Caco-2 (cell line): Measurements from ENCODE around the gene STRA8. TPM values are rescaled to one million over a fixed set of nuclear protein-coding genes. Genes with fewer than 3 reads are reported as not detected.

Source experiments
- BruUV-seq: library from RNA; stranded (reverse); fragments of 400-500 nt; replicated peaks from 2 replicates; lab custom pipeline; 2021; lab: Mats Ljungman, UMichigan
- CTCF ChIA-PET: fragments of 300-600 bp; sonication (Branson Sonifier 250); formaldehyde crosslinking; loops from one replicate; lab custom pipeline; 2022; ENCODE audit warnings: antibody characterized with exemption; lab: Charles Lee
- POLR2A ChIA-PET: fragments of 300-600 bp; sonication (Branson Sonifier 250); formaldehyde crosslinking; loops from one replicate; lab custom pipeline; 2022; ENCODE audit warnings: antibody characterized with exemption; lab: Charles Lee
- DNase-seq, 2 experiments: peaks; one replicate each; pipeline versions ENCODE4 v3.0.0 to v3.0.0-alpha.2; 2020 to 2022
- H3K27me3 ChIP-seq: replicated peaks from 2 replicates; pipeline ENCODE4 v1.6.0; 2011; ENCODE audit warnings: low read length; ENCODE audit not compliant: control insufficient read depth, insufficient read depth
- H3K36me3 ChIP-seq: 2 replicates; pipeline ENCODE4 v1.5.1; 2011; ENCODE audit warnings: low read length; ENCODE audit not compliant: control insufficient read depth, insufficient read depth
- H3K4me1 ChIP-seq: fragments of 250-450 bp; sonication (Bioruptor Pico); 2 replicates; pipeline ENCODE4 v1.5.1; 2020; ENCODE audit warnings: mild to moderate bottlenecking
- H3K4me3 ChIP-seq: 2 replicates; pipeline ENCODE4 v1.5.1; 2011; ENCODE audit warnings: low read depth, mild to moderate bottlenecking, control low read depth, low read length
- H3K9me3 ChIP-seq: fragments of 250-450 bp; sonication (Bioruptor Pico); 2 replicates; pipeline ENCODE4 v1.5.1; 2020; ENCODE audit warnings: mild to moderate bottlenecking, moderate library complexity
- H3K27ac Mint-ChIP-seq: one replicate; pipeline ENCODE4 v1.8.0; 2022; ENCODE audit warnings: mixed read lengths; ENCODE audit not compliant: unreplicated experiment
- H3K27me3 Mint-ChIP-seq: one replicate; pipeline ENCODE4 v1.8.0; 2022; ENCODE audit warnings: mixed read lengths; ENCODE audit not compliant: insufficient read depth, unreplicated experiment
- H3K36me3 Mint-ChIP-seq: one replicate; pipeline ENCODE4 v1.8.0; 2022; ENCODE audit warnings: mild to moderate bottlenecking, mixed read lengths; ENCODE audit not compliant: insufficient read depth, unreplicated experiment
- H3K4me1 Mint-ChIP-seq: one replicate; pipeline ENCODE4 v1.8.0; 2022; ENCODE audit warnings: low read depth, mixed read lengths; ENCODE audit not compliant: unreplicated experiment
- H3K4me3 Mint-ChIP-seq: one replicate; pipeline ENCODE4 v1.8.0; 2022; ENCODE audit warnings: mild to moderate bottlenecking, moderate library complexity, mixed read lengths; ENCODE audit not compliant: unreplicated experiment
- H3K9me3 Mint-ChIP-seq: one replicate; pipeline ENCODE4 v1.8.0; 2022; ENCODE audit warnings: mixed read lengths; ENCODE audit not compliant: unreplicated experiment
- intact Hi-C: fragments of 100-400 bp; cut with micrococcal nuclease; formaldehyde crosslinking; loops from one replicate; pipeline ENCODE4 v1.10.0; 2022; ENCODE audit not compliant: unreplicated experiment
- total RNA-seq: library from RNA; stranded (reverse); gene quantifications from 2 replicates; pipeline ENCODE4 v1.2.3, GENCODE V29; 2022
- TF ChIP-seq, protein P1 (sequence below), 2 experiments: fragments of 200-600 bp in 1 of 2; IDR thresholded peaks; 1 replicate in 1 of 2; 2 replicates in 1 of 2; pipeline versions ENCODE4 v1.5.1 to v1.8.0; 2011 to 2022; ENCODE audit warnings: antibody characterized with exemption in 1 of 2, control low read depth in 1 of 2, inconsistent platforms in 1 of 2, low read depth in 1 of 2, low read length in 1 of 2, mild to moderate bottlenecking in 1 of 2, moderate library complexity in 1 of 2; ENCODE audit not compliant: insufficient read depth in 1 of 2, severe bottlenecking in 1 of 2, unreplicated experiment in 1 of 2

The STRA8 gene
- total RNA-seq, 1 experiment from 2014 or later: not detected

DNA sequence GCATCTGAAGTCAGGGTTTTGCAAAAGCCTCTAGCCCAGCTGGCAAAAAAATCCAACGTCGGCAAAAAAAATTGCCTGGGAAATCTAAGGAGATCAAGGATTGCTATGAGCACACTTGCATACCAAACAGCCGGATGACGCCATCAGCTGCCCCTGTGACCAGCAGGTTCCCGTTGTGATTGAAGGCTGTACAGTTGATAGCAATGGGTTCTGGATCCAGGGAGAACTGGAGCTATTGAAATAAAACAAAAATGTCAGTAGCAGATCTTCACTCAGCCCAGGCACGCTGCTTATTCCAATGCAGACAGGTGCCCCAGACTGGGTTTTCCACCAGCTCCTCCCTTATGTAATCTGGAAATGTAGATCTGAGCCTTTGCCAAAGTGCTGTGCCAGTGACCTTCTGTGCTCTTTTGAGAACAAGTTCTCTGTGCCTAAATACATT is 44.4 kb upstream of the STRA8 start:
- intact Hi-C loops: no loop called here
- H3K36me3 Mint-ChIP-seq: peaks cover 6% of the 10 kb centered on the region
- H3K9me3 ChIP-seq: no peaks in the 10 kb centered on the region
- H3K27me3 ChIP-seq: no peaks in the 10 kb centered on the region
- no peak overlapping the region for H3K4me3 ChIP-seq
- no peaks in the 10 kb centered on the region for H3K27me3 Mint-ChIP-seq
- no peaks in the 10 kb centered on the region for H3K4me1 ChIP-seq
- ChIA-PET CTCF (no interaction called here), POLR2A (no interaction called here)
- H3K27ac Mint-ChIP-seq: no peak overlapping the region
- no peak for DNase-seq
- H3K9me3 Mint-ChIP-seq: peaks cover 1% of the 10 kb centered on the region
- H3K36me3 ChIP-seq: peaks cover 2% of the 10 kb centered on the region; the same call in 1 of the 2 replicates
- BruUV-seq: no TSS peak
- H3K4me3 Mint-ChIP-seq: no peak overlapping the region
- H3K4me1 Mint-ChIP-seq: no peaks in the 10 kb centered on the region
- TF ChIP-seq, protein P1, sequence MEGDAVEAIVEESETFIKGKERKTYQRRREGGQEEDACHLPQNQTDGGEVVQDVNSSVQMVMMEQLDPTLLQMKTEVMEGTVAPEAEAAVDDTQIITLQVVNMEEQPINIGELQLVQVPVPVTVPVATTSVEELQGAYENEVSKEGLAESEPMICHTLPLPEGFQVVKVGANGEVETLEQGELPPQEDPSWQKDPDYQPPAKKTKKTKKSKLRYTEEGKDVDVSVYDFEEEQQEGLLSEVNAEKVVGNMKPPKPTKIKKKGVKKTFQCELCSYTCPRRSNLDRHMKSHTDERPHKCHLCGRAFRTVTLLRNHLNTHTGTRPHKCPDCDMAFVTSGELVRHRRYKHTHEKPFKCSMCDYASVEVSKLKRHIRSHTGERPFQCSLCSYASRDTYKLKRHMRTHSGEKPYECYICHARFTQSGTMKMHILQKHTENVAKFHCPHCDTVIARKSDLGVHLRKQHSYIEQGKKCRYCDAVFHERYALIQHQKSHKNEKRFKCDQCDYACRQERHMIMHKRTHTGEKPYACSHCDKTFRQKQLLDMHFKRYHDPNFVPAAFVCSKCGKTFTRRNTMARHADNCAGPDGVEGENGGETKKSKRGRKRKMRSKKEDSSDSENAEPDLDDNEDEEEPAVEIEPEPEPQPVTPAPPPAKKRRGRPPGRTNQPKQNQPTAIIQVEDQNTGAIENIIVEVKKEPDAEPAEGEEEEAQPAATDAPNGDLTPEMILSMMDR (IDR thresholded peaks at IDR 0.05; ENCODE audit: insufficient read depth in 1 of 2, low read depth in 1 of 2, low read length in 1 of 2, severe bottlenecking in 1 of 2, unreplicated experiment in 1 of 2): no peak

DNA sequence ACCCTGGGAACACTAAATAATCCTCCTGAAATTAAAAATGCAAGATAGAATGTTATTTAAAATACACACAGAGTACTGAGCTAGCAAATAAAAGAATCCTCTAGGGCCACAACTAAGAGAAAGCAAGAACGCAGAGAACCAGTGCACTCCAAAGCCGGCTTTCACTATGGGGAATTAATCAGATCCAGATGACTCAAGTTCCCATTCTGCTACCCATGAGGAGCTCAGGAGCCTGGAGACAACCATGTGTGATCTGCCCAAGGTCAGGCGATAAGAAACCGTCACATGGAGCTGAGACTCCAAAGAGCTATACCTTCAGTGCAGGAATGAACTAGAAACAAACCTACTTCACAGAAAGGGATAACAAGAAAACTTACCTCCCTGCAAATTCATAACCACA is 43.7 kb upstream of the STRA8 start:
- TF ChIP-seq, protein P1 (IDR thresholded peaks at IDR 0.05; ENCODE audit: insufficient read depth in 1 of 2, low read depth in 1 of 2, low read length in 1 of 2, severe bottlenecking in 1 of 2, unreplicated experiment in 1 of 2): no peak
- ChIA-PET POLR2A (no interaction called here), CTCF (no interaction called here)
- Mint-ChIP-seq H3K9me3 (no peaks in the 10 kb centered on the region), H3K4me3 (no peak overlapping the region), H3K27ac (no peak overlapping the region), H3K4me1 (no peaks in the 10 kb centered on the region), H3K27me3 (no peaks in the 10 kb centered on the region), H3K36me3 (peaks cover 6% of the 10 kb centered on the region)
- intact Hi-C loops: no loop called here
- Histone ChIP-seq H3K4me3 (no peak overlapping the region), H3K9me3 (no peaks in the 10 kb centered on the region), H3K4me1 (no peaks in the 10 kb centered on the region), H3K36me3 (peaks cover 2% of the 10 kb centered on the region; the same call in 1 of the 2 replicates), H3K27me3 (no peaks in the 10 kb centered on the region)
- no peak for DNase-seq
- BruUV-seq: no TSS peak

DNA sequence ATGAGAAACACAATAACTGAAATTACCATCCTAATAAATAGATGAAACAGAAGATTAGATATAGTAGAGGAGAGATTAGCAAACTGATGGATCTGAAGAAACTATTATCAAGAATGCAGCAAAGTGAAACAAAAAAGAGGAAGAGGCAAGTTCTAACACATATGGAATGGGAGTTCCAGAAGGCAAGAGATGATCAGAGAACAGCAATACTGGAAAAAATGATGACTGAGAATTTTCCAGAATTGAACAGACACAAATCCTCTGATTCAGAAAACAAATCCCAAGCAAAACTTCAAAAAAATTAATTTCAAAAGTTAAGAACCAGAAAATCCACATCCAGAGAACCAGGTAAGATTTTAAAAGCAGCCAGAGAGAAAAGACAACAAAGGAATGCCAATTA is 42.9 kb upstream of the STRA8 start:
- ChIA-PET POLR2A (no interaction called here), CTCF (no interaction called here)
- TF ChIP-seq, protein P1 (IDR thresholded peaks at IDR 0.05; ENCODE audit: insufficient read depth in 1 of 2, low read depth in 1 of 2, low read length in 1 of 2, severe bottlenecking in 1 of 2, unreplicated experiment in 1 of 2): no peak
- no peak overlapping the region for H3K4me3 ChIP-seq
- H3K9me3 ChIP-seq: no peaks in the 10 kb centered on the region
- no peaks in the 10 kb centered on the region for H3K27me3 Mint-ChIP-seq
- H3K4me1 ChIP-seq: no peaks in the 10 kb centered on the region
- no TSS peak for BruUV-seq
- no peaks in the 10 kb centered on the region for H3K27me3 ChIP-seq
- H3K36me3 Mint-ChIP-seq: peaks cover 6% of the 10 kb centered on the region
- DNase-seq: no peak
- H3K9me3 Mint-ChIP-seq: no peaks in the 10 kb centered on the region
- intact Hi-C loops: no loop called here
- no peak overlapping the region for H3K4me3 Mint-ChIP-seq
- peaks cover 2% of the 10 kb centered on the region; the same call in 1 of the 2 replicates for H3K36me3 ChIP-seq
- H3K27ac Mint-ChIP-seq: no peak overlapping the region
- no peaks in the 10 kb centered on the region for H3K4me1 Mint-ChIP-seq
